HG03558 (cell line): ENCODE measurements around the gene RBBP4.
A peak's percentile ranks its signal among the peaks of the same experiment; 100 is the strongest.
"Not testable (repeated sequence)": the region's sequence is repeated elsewhere in the genome, so short reads cannot be mapped to it uniquely, and the experiment has no call there.

Source experiments
- ATAC-seq: cut with Tn5 transposase; IDR thresholded peaks from one replicate; pipeline ENCODE4 v1.9.1; 2021; ENCODE audit warnings: moderate number of reproducible peaks; ENCODE audit not compliant: unreplicated experiment; ENCODE audit errors: extremely low read depth

The RBBP4 gene

DNA sequence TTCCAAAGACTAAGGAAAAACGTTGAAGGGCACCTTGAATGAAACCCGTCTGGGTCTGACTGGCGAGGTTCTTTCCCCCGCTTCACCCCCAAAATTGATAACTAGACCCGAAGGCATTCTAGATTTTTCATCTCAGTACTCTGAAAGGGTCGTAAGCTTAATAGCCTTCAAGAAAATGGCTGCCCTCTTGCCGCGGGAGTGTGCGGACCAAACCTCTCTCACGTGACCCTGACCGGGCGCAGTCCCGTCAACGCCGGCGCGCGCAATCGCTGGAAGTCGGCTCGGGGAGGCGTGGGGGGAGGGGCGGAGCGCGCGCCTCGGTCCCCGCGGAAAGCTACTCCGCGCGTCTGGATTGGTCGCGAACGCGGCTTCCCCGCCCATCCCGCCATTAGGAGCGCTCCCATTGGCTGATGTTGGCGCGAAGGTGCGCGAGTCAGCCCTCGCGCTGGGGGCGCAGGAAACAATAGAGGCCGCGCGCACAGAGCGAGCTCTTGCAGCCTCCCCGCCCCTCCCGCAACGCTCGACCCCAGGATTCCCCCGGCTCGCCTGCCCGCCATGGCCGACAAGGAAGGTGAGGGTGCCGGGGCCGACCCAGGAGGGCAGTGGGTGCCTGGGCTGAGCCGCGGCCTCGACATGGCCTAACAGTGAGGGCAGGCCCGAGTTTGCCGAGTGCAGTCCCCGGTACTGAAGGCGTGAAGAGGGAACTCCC, at the start of gene RBBP4:
Gene RBBP4, plus strand, starts transcription at position 457 of the 709 bp plus-strand sequence. Its CDS starts 99 bp downstream, at position 556.
- ATAC-seq, result peak; percentile 66

DNA sequence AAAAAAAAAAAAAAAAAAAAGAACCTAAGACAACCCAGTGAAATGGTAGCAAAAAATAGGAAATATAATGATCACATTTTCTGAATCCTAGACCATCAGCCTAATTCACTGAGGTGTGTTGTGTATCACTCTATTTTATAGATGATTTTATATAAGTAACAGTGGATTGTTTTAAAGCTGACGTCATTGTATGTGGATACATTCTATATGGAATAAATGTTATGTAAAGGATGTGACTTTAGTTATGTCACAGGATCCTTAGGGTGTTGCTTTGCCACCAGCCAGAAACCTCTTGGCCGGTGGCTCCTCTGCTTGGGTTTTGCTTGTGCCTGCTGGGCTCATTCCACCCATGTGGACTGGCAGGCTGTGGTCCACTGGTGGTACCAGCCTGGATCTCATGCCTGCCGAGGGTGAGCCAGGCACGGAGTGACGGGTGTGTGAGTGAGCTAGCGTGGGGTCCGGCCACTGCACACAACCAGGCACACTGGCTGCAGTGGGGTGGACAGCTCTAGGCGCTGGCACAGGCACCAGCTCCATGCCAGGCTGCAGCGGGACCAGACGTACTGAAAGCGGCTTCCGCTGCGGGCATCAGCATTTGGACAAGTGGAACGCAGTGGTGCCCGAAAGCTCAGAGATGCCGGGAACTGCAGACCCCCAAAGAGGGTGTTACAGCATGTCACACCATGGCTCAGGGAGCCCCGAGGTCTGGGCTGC, 45.1 kb upstream of the RBBP4 start:
- ATAC-seq, result no peak

DNA sequence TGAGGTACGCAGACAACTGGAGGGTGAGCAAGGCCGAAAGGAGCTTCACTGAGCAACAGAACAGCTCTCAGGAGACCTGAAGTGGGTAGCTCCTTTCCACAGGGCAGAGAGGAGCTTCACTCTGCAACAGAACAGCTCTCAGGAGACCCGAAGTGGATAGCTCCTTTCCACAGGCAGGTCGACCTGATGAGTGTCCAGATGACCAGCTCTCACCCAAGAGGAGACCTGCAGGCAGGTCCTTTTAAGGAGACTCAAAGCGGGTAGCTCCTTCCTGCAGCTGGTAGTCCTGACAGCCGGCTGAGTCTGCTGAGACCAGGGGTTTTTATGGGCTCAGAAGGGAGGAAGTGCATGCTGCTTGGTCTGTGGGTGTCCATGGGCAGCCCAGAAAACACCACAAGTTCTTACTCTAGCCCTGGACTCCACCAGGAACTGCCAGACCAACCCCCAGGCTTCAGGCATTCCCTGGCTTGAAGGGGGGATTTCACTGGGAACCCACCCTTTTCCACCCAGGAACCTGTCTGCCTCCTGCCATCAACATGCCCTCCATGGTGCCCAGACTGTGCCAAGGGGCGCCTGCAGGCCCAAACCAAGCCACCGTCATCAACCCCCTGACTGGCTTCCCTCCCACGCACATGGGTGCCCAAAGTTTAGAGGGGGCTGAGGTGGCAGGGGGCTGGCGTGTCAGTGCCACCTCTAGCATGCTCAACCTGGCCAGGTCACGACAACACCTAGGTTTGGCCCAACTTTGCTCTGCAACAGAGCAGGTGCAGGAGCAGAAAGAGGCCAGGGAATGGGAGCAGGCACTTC, 44.2 kb upstream of the RBBP4 start:
- ATAC-seq, result no peak

DNA sequence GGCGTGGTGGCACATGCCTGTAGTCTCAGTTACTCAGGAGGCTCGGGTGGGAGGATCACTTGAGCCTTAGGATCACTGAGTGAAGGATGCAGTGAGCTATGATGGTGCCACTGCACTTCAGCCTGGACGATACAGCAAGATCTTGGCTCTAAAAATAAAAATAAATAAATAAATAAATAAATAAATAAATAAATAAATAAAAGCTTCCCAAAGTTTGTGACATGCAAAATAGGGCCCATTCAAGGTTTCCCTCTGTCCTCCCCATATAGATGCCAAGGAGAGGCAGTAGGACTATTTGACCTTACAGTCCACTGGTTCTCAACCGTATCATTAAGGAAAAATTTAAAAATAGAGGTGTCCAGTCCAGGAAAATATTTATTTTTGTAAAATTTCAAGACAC, 41.8 kb upstream of the RBBP4 start:
- ATAC-seq, result no peak

DNA sequence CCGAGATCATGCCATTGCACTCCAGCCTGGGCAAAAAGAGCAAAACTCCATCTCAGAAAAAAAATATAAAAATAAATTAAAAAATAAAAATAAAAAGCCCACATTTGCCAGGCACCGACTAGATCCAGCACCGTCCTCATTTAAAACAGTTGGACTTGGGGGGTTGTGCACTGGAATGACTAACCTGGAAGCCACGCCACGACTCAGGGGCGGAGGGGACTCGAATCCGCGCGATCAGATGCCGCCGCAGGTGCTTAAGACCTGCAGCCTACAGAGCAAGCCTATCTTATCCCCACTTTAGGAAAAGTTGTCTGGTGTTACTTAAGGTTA, 39.2 kb upstream of the RBBP4 start:
- no peak for ATAC-seq

DNA sequence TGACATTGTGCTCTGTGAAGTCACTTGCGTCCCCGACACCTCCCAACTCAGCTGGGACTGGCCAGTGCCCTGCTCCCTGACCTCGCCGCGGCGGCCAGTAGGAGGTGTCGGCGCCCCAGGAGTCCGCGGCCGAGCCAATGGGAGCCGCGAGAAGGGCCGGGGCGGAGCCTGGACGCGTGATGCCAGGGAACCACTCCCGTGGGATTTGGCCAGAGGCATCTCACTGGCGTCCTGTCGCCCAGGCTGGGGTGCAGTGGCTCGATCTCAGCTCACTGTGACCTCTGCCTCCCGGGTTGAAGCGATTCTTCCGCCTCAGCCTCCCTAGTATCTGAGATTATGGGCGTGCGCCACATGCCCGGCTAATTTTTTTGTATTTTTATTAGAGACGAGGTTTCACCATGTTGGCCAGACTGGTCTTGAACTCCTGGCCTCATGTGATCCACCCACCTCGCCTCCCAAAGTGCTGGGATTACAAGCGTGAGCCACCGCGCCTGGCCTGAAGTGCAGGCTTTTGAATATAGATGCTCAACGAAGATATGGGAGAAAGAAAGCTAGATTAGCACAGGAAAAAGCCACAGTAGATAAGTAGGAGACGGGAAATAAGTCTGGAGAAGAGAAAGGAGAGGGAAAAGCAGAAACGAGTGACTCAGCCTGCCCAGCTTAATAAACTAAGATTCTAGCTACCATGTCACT, 38.7 kb upstream of the RBBP4 start:
- ATAC-seq, result no peak

DNA sequence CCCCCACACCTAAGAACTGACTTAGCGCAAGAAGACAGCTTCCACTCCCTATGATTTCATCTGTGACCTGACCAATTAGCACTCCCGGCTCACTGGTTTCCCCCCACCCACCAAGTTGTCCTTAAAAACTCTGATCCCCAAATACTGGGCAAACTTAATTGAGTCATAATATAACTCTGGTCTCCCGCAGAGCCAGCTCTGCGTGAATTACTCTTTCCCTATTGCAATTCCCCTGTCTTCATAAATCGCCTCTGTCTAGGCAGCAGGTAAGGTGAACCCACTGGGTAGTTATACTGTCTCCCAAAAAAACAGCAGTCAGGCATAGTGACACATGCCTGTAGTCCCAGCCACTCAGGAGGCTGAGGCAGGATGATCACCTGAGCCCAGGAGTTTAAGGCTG, 37.5 kb upstream of the RBBP4 start:
- no peak for ATAC-seq

DNA sequence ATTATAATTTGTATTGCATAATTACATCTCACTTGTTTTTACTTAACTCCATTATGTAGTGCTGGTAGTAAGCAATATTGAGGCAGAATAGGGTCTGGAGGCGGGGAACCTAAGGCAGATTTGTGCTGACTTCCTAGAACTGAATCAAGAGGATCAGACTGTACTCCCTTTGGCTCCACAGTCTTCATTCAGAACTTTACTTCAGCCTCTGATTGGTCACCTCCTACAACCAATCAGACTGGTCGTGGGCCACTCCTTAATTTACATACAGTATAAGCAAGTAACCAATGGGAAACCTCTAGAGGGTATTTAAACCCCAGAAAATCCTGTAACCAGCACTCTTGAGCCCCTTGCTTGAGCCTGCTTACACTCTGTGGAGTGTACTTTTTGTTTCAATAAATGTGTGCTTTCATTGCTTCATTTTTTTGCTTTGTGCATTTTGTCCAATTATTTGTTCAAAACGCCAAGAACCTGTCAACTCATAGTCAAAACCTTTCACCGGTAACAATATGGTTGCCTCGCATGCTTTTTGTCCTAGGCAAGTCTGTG, 32.3 kb upstream of the RBBP4 start:
- ATAC-seq, result no peak

DNA sequence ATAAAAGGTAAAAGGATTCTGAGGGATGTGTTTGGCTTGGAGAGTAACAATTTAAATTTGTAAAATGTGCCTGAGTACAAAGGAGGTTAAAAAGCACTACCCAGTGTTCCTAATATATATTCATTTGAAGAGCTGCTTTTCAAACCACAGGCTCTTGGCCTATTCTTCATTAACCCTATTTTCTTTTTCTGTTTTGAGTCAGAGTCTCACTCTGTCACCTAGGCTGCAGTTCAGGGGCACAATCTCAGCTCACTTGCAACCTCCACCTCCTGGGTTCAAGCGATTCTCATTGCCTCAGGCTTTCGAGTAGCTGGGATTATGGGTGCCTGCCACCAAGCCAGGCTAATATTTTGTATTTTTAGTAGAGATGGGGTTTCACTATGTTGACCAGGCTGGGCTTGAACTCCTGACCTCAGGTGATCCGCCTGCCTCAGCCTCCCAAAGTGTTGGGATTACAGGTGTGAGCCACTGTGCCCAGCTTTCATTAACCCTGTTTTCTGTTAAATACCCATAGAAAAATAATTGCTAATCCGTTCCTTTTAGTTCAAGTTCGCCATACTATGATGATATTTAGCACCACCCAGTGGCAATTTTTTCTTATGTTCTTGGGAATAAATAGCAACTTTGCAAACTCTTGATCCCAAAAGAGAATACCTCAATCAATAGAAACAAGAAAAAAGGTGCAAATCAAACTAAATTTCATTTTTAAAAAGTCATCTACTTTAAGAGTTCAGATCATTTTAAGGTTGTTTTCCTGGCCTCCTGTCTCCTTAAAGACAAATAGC, 31.1 kb upstream of the RBBP4 start:
- no peak for ATAC-seq

DNA sequence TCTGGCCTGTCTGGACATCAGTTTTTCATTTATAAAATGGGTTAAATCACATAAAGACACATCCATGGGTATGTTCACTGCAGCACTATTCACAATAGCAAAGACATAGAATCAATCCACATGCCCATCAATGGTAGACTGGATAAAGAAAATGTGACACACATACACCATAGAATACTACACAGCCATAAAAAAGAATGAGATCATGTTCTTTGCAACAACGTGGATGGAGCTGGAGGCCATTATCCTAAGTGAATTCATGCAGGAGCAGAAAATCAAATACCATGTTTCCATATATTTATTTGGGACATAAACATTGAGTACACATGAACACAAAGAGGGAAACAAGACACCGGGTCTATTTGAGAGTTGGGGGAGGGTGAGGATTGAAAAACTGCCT, 28.8 kb upstream of the RBBP4 start:
- ATAC-seq, result no peak

DNA sequence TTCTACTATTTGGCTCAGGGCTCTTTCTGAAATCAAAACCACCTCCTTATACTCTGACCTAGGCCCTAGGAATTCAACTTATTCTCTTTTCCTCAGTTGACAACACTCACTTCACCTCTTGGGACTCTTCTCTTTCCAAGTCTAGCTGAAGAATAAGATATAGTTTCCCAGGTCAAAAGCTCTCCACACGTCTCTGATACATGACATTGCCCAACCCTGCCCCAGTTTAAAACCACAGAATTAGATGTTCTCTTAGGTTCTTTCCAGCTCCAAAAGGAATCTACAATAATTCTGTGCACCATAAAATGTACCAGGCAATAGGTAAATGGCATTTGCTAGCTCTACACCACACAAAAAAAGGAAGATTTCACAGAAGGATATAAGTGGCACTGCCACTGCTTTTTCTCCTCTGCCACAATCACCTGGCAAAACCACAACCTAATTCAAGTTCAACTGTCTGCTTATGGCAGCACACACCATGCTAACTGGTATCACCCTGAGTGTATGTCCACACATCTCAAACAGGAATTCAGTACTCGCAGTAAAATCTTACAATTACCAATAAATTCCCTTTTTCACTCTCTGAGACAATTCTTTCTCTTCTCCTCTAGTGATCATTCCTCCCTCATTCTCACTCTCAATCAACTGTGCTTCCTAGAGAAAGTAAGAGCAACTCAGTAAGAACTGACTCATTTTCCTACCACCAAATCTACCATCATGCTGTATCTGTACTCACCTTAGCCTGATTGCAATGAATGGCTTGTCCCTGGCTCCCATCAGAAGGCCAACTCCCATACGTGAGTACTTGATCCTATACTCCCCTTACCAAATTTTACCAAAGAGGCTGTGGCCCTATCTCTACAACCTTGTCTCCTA, 28.0 kb upstream of the RBBP4 start:
- no peak for ATAC-seq

DNA sequence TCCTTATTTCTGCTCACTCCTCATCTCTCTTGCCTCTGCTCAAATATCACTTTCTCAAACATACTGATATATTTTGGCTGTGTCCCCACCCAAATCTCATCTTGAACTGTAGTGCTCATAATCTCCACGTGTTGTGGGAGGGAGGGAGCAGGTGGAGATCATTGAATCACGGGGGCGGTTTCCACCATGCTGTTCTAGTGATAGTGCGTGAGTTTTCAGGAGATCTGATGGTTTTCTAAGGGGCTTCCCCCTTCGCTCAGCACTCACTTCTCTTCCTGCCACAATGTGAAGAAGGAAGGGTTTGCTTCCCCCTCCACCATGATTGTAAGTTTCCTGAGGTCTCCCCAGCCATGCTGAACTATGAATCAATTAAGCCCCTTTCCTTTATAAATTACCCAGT, 27.2 kb upstream of the RBBP4 start:
- no peak for ATAC-seq

DNA sequence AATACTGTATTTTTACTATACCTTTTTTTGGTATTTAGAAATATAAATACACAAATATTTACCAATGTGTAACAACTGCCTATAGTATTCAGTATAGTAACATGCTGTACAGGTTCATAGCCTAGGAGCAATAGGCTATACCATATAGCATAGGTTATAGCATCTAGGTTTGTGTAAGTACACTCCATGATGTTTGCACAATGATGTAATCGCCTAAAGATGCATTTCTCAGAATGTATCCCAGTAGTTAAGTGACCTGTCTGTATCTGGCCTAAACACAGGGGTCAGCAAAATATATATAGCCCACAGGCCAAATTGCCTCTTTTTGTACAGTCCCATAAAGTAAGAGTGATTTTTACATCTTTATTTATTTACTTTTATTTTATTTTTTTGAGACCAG, 24.8 kb upstream of the RBBP4 start:
- no peak for ATAC-seq

DNA sequence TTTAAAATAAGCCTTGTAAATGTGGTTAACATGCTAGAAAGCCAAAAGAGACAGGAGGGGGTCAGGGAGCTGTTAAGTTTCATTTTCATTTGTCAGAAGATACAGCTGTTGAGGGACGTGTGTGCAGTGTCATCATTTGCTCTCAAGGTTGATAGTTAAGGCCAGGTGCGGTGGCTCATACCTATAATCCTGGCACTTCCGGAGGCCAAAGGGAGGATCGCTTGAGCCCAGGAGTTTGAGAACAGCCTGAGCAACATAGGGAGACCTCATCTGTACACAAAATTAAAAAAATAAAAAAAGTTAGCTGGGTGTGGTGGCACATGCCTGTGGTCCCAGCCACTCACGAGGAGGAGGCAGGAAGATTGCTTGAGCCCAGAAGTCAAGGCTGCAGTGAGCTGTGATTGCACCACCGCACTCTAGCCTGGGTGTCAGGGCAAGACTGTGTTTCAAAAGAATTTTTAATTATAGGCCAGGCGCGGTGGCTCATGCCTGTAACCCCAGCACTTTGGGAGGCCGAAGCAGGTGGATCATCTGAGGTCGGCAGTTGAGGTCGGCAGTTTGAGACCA, 23.3 kb upstream of the RBBP4 start:
- ATAC-seq, result no peak

DNA sequence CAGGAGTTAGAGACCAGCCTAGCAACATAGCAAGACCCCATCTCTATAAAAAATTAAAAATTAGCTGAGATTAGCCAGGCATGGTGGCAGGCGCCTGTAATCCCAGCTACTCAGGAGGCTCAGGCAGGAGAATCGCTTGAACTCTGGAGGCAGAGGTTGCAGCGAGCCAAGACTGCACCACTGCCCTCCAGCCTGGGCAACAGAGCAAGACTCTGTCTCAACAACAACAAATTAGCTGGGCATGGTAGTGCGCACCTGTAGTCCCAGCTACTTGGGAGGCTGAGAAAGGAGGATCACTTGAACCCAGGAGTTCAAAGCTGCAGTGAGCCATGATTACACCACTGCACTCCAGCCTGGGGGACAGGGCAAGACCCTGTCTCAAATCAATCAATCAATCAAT, 20.8 kb upstream of the RBBP4 start:
- not testable (repeated sequence) for ATAC-seq

DNA sequence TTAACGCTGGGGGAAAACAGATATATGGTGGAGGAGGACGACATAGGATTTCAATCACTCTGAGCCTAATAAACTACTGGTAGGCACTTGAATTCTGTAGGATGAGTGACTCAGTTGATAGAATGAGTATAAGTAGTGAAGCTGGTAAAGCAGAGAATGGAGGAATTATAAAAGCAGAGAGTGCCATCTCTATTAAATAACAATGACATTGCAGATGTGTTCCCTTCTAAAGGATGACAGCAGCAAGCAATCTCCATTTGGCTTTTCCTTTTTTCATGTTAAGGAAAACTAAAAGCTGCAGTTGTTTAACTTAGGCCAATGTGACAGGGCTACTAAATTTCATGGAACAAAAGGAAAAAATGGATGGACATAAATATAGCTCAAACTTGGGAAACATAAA, 18.2 kb upstream of the RBBP4 start:
- no peak for ATAC-seq

DNA sequence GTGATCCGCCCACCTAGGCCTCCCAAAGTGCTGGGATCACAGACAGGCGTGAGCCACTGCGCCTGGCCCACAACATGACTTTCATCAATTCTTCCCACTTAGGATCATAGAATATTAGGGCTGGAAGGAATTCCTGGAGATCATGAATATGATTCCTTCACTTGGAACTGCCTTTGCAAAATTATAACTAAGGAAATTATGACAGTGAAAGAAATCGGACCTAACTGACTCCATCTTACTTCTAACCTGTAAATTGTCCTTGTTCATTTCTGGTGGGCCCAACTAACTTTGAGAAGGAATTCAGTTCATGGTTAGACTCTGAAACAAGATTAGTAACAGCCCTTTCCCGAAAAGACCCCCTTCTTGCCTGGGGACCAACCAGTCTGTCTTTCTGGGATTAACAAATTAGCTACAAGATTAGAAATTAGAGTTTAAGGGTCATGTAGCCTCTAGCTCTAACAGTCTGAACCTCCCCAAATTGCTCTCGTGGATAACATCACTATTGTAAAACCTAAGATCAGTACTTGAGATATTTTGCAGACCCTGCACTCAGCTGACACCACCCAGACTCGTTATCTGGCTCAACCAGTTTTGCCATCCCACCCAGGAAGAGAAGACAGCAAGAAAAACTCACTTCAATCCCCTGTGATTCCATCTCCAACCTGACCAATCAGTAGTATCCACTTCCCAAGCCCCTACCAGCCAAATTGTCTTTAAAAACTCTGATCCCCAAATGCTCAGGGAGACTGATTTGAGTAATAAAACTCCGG, 15.3 kb upstream of the RBBP4 start:
- ATAC-seq, result no peak
